ENCODE results near the gene ESF1.
"Not testable (repeated sequence)": the region's sequence is repeated elsewhere in the genome, so short reads cannot be mapped to it uniquely, and the experiment has no call there.

ESF1 gene

DNA sequence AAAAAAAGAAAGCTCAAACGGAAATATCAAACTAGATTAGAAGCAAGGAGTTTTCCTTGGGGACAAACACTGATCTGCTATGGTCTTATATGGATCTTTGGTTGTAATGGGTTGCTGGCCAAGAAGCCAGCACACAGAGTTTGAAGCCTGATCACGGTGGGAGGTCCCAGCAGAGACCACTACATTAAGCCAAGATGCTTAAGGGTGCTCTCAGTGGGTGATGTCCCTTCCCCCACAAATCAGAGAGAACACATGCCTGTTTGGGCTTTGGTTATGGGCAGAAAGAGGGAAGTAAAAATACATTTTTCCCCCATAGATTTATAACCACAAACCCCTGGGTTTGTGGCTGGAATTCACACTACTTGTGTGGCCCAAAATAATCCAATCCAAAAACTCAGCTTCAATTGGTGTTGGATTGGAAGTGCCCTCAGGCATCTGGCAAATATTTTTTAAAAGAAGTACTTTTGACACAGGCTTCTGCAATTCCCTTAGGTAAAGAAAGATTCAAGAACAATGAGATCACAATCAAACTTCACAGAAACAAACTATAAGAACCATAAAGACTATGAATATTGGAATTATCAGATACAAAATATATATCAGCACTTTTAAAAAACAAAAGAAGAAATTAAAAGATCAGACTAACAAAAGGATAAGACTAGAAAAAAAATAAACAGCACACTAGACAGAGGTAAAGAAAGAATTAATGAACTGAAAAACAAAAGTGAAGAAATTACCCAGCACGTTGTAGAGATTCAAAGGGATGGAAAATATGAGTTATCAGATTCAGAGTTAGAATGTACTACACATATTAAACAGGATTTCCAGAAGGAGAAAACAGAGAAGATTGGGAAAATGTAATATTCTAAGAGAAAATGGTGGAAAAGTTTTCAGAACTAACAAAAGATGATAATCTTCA, 44.7 kb downstream of the ESF1 start:
- no peak for DNase-seq (ENCODE audit: low spot score)

DNA sequence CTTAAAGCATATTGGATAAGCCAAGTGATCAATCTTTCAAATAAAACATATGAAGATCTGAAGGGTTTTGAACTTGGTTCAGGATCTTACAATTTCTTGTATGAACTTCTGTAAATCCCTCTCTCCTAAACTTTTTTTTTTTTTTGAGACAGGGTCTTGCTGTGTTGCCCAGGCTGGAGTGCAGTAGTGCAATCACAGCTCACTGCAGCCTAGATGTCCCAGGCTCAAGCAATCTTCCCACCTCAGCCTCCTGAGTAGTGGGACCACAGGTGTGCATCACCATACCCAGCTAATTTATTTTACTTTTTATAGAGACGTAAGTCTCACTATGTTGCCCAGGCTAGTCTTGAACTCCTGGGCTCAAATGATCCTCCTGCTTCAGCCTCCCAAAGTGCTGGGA, 46.5 kb downstream of the ESF1 start:
- not testable (repeated sequence) for DNase-seq (ENCODE audit: low spot score)

- no peak for DNase-seq (ENCODE audit: low spot score)
Observed at GRCh38 chr20:13736436-13737191, 48.1 kb downstream of the ESF1 start.

- no peak for DNase-seq (ENCODE audit: low spot score)
Observed at GRCh38 chr20:13735826-13736225, 48.9 kb downstream of the ESF1 start.

DNA sequence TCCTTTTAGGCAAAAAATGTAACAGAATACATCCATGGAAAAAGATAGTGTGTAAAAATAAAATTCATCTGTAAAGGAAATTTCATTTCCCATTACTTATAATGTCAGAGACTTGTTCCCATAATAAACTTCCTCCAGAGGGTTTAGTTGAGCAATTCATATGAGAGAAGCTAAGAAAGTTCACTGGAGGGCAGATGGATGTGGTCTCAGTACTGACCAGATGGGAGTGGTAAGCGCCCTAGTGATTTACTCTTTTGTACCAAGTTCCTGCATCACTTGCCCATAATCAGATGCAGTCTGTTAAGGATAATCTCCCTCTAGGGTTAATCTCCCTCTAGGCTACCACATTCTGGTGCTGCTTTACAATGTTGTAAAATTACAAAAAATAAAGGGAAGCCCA, 61.7 kb downstream of the ESF1 start:
- DNase-seq (ENCODE audit: low spot score) = no peak

DNA sequence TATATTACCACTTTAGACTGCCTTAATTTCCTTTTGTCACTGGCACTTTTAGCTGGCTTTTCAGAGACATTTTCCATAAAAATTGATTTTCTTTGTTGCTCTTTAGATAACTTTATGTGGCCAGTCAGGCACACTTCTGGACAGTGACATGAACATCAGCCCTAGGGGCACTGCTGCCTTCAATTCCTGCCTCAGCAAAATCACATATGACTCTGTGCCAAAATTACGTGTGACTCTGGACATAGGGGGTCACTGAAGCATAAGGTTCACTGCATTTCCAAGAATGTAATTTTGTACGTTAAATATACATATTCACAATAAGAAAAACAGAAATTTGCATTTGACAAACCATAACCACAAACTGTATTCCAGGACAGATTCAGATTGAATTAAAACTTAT, 66.5 kb downstream of the ESF1 start:
- DNase-seq (ENCODE audit: low spot score) = no peak

- no peak for DNase-seq (ENCODE audit: low spot score)
Observed at GRCh38 chr20:13717631-13718044, 67.1 kb downstream of the ESF1 start.

DNA sequence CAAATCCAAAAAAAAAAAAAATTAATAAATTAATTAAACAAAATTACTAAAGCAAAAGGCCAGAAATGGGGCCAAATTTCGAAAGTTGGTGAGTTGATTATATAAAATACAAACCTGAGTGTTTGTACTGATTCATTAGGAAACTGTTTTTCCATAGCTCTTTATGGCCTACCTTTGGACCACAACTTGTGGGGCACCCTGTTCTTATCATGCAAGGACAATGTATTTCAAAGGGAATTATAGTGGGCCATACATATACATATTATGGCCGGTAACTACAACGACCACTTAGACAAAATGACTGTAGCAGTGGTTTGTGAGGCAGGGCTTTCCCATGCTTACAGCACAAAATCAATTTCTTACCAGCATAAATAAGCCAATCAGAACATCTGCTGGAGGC, 69.5 kb downstream of the ESF1 start:
- DNase-seq (ENCODE audit: low spot score) = no peak

GRCh38 chr20:13708234-13708633, 76.5 kb downstream of the ESF1 start:
- DNase-seq (ENCODE audit: low spot score) = no peak

- DNase-seq (ENCODE audit: low spot score) = no peak
Observed at GRCh38 chr20:13703265-13703664, 81.5 kb downstream of the ESF1 start.

DNA sequence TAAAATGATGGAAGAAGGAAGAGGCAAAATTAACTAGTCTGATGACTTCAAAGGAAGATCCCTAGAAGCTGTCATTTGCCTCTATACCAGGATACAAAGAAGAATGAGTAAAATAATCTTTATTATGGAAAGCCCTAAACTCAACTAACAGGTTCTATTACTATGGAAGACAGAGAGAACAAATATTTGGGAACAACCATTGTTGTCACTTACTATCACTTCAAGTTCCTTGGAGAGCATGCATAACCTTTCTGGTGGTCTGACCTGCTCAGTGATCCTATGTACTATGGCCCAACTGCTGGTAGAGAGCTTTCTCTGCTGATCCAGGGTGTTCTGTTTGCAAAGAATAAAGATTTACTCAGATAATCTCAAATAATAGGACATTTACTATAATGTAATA, 83.2 kb downstream of the ESF1 start:
- DNase-seq (ENCODE audit: low spot score) = no peak

DNA sequence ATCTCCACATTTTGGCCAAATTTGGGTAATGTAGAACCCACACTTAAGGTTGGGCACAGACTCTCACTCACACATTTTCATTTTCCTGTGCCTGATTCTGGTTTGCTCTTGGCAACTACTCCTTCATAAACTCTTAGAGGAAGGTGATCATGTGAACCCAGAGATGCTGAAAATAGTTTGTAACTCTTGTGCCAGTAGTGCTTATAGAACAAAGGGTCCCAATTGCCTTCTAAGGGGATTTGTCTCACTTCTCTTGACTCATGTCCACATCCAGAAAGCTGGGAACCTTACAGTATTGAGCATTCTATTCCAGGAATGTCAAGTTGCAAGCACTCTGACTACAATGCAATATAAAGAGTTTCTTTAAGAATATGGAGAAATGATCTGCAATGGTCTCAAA, 84.0 kb downstream of the ESF1 start:
- DNase-seq (ENCODE audit: low spot score) = no peak

- no peak for DNase-seq (ENCODE audit: low spot score)
Observed at GRCh38 chr20:13694420-13695150, 90.1 kb downstream of the ESF1 start.

GRCh38 chr20:13692802-13693736, 91.7 kb downstream of the ESF1 start:
- DNase-seq (ENCODE audit: low spot score) = no peak

DNA sequence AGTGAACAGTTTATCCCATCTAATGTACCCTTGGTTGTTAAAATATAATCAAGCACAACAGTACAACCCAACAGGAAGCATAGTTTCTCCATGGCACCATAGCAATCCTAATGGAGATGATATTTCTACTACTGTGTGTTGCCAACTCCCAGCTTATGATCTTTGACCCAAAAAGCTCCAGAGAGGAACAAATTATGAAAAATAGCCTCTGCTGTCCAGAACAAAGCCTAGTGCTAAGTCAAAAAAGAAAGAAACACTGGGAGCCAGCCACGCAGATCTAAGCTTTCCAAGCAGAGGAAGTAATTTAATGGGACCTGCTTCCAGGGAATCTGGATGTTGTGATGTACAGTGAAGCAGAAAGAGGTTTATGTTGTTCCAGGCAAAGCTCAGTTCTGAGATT, 93.8 kb downstream of the ESF1 start:
- DNase-seq (ENCODE audit: low spot score) = no peak

DNA sequence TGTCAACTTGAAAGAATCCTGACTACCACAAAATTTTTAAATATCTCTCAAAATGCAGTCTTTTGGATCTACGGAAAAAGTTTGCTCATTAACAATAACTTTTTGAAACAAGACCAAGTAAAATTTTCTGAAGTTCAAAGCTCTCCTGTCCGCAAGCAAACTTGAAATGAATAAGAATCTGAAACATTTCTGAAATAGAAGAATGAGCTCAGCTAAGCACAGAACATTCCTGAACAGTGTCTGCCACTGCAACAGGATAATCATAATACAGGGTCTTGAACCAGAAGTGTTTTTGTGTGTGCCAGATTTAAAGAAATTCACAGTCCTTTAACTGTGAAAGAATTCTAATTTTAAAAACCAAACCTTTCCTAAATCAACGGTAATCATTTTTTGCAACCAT, 96.9 kb downstream of the ESF1 start:
- DNase-seq (ENCODE audit: low spot score) = no peak

DNA sequence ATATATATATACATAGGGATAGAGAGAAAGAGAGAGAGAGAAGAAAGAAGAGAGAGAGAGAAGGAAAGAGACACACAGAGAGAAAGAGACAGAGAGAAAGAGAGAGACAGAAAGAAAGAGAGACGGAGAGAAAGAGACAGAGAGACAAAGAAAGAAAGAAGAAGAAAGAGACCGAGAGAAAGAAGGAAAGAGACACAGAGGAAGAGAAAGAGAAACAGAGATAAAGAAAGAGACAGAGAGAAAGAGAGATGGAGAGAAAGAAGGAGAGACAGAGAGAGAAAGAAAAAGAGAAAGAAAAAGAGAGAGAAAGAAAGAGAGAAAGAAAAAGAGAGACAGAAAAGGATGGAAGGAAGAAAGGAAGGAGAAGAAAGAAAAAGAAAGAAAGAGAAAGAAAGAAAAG, 99.1 kb downstream of the ESF1 start:
- no peak for DNase-seq (ENCODE audit: low spot score)

GRCh38 chr20:13684566-13685222, 100.0 kb downstream of the ESF1 start:
- no peak for DNase-seq (ENCODE audit: low spot score)

DNA sequence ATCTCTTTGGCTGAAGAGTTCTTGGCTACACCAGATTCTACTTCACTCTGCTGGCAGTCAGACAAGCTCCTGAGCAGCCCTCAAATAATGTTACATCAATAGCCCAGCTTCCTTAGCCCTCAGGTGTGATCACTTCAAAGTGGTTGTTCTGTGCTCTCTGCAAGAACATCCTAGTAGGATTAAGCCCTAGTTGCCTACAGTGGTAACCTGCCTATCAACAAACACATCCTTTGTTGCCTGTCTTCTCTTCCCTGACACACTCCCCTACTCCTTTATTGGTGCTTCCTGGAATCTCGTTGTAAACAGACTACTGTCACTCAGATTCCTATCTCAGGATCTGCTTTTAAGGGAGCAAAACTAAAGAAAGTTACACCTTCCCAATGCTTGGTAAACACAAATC, 100.9 kb downstream of the ESF1 start:
- DNase-seq (ENCODE audit: low spot score) = no peak

All from SK-N-DZ (cell line).